Occipital lobe (tissue), 2 donors: ENCODE results near the gene IYD. TPM values are rescaled to one million over a fixed set of nuclear protein-coding genes. Genes with fewer than 3 reads are reported as not detected.
"Not testable (repeated sequence)": the region's sequence is repeated elsewhere in the genome, so short reads cannot be mapped to it uniquely, and the experiment has no call there.

Experiments used
- DNase-seq: peaks from one replicate; lab custom pipeline; 2025; lab: John Stamatoyannopoulos, UW
- total RNA-seq: library from RNA; depleted of rRNA; stranded (reverse); fragments of >200 nt; gene quantifications from one replicate; pipeline ENCODE4 v1.2.3, GENCODE V29; 2014

IYD gene
- total RNA-seq, 1 donor from 2014 or later: not detected

DNA sequence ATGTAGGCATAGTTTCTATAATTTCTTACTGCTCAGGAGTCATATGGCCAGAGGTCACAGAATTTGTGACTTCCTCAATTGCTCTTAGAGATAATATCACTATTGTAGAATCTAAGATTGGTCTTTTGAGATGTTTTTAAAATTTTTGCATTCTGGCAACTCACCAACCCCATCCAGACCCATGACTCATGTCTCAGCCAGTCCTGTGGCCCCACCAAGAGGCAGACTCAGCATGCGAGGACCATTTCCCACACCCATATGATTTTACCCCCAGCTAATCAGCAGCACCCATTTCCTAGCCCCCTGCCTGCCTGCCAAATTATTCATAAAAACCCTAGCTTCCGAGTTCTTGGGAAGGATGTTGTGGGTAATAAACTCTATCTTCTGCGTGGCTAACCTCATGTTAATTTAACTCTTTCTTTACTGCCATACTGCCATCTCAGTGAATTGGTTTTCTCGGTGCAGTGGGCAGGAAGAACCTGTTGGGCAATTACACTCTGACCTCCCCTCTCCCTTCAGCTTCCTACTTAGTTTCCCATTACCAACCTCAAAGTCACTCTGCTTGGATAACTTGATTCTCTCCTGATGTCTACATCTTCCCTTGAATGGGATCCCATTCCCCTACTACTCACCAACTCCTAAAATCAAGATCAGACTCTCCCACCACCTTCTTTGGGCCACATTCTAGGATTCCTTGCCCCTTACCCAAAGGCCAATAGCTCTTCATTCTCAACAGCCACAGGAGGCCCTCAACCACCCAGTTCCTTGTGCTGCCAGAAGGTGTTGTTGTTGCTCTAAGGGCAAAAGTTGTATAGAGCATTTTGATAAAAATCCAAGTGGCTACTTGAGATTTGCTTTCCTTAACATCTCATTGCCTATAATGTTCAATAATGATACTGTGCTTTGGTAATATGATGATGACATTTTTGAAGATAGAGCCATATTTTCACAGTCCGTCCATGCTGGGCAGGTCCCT is 16.2 kb upstream of the IYD start:
- DNase-seq: no peak

DNA sequence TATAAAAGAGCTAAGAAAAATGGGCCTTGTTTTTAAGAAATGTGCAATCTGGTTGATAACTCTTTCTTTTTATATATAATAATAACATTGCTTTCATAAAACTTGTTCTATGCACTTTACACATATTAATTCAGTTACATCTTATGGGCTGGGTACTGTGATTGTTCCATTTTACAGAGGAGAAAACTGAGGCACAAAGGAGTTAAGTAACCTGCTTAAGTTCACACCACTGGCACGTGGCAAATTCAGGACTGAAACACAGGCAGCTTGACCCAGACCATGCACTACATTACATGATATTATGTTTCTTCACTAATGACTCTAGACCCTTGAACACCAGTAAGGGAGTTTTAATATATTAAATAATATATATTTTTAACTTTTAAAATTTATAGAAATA is 15.4 kb upstream of the IYD start:
- no peak for DNase-seq

DNA sequence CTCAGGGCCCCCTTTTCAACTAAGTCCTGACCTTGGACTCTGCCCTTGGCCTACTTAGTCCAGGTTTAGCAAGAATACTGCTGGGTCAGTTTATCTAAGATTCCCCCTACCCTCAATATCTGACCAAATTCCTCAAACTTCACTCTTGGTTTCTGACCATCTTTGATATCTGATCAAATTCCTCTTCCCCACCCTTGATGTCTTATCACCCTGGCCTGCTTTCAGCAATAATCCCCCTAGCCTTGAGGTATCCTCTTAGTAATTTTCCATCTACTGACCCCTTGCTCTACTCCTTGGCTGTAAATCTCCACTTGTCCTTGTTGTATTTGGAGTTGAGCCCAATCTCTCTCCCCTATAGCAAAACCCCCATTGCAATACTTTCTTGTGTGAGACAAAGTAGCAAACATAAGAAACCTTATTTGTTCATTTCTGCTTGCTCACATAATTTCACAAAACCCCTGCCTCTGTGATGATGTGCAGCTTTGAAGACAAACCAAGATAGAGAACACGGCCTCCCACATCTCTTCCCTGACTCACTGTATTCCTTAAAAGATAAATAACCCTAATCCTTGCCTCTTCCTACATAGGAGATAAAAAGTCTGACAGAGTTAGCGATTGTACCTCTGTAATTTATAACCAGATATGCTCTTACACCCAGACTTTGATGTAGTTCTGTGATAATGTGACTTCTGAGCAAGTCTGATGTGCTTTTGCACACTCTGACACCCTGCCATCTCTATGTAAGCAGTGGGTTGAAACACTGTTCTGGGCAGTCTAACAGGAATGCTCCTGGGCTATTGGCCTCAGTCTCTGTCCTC is 13.8 kb upstream of the IYD start:
- no peak for DNase-seq

DNA sequence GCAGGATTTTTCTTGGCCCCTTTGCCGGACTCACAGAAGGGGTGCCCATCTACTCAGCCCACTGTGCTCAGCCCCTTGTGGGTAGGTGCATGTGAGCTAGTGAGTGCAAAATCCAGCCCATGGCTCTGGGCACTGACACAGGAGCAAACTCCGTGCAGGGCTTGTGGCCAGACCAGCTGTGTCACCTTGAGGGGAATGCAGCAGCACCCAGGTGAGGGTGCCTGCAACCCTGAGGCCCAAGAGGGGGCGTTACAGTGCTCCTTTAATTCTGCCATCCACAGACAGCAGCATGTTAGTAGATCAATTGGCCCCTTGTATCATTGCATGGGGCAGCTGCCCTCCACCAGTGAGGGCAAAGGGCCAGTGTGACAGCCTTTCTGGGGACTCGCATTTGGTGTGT is 12.9 kb upstream of the IYD start:
- no peak for DNase-seq

DNA sequence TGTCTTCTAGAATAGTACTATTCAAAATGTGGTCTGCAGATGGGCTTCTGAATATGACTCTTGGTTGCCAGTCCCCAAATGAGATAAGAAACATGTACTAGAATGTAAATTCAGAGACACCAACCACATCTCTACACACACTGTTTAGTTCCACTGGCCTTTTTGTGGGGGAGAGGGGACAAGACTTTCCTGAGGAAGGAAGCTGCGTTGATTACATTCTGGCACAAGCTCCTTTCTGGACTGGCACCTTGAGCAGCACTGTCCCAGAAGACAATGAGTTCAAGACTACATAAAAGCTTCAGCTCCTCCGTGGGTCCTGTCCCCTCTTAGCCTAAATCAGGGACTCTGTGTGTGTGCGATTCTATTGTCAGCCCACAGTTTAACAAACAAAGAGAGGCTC is 6.9 kb upstream of the IYD start:
- no peak for DNase-seq

DNA sequence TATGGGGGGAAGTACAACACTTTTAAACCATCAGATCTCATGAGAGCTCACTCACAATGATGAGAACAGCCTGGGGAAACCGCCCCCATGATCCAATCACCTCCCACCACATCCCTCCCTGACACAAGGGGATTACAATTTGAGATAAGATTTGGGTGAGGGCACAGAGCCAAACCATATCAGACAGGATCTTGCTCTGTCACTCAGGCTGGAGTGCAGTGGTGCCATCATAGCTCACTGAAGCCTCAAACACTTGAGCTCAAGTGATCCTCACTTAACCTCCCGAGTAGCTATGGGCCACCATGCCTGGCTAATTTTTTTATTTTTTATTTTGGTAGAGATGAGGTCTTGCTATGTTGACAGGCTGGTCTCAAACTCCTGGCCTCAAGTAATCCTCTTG is 5.1 kb upstream of the IYD start:
- DNase-seq: no peak

DNA sequence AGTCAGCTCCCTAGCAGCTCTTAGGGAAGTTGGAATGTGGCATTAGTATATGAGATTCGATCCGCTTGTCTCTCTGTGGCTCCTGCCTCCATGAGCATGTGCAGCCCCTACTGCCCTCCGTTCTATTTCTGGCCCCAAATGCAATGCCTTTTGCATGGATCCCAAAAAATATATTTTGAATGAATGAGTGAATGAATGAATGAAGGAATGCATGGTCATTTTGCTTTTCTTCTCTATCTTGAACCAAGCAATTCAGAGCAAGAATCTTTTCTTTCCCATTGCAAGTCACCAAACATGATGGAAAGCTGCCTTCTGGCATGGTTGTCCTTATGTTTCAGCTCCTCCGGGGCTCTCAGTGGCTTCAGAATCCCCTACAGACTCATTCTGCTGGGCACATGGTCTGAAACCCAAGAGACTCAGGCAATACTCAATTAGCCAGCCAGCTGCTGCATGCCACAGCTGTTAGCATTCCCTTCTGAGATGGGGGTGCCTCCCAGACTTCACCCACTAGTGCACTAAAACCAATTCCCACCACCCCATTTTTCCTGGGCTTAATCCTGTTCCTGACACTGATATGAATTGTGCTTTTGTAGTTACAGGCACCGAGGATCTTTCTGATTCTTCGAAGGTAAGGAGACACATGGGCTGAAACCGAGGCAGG is 2.6 kb upstream of the IYD start:
- DNase-seq: no peak

DNA sequence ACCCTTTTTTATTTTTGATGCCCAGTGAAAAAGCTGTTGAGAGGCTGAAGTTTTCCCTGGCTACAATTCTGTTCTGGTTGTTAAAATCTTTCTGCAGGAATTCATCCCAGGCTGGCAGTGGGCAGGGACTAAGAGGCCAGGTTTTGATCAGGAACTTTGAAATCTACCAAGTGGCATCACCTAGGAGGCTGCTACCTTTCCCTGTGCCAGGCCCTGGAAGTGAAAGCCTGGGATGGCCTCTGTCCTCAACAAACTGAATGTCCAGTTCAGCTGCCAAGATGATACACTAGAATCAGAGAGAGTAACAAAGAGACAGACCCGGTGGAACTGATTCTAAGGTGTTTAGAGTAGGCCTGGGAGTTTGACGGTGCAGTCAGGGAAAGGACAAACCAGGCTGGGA is 596 bp downstream of the IYD start:
- DNase-seq: no peak

DNA sequence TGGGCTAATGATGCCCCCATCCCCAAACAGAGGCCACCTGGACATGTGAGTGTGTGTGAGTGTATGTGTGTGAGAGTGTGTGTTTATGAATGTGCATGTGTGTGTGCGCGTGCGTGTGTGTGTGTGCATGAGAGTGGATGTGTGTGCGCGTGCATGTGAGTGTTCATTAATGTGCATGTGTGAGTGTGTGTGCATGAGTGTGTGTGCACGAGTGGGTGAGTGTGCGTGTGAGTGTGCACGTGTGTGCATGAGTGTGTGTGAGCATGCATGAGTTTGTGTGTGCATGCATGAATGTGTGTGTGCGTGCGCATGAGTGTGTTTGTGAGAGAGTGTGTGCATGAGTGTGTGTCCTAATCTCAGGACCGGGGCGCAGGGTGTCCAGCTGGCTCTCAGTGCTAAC is 1.3 kb downstream of the IYD start:
- no peak for DNase-seq

DNA sequence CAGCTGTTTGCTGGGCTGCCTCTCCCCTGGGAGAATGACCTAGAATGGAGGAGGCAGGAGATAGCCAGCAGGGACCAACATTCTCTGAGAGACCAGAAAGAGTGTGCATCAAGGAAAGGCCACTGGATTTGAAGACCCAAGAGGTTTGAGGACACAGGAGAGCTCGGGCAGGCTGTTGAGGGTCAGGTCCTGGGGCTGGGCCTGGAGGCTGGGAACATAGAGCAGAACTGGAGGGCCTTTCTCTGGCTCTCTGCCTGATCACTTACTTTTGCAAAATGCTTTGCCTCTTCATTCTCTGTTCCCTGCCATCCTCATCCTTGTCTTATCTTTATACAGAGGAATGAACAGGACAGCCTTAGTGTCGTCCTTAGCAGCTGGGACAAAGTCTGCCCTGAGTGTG is 2.5 kb downstream of the IYD start:
- no peak for DNase-seq

DNA sequence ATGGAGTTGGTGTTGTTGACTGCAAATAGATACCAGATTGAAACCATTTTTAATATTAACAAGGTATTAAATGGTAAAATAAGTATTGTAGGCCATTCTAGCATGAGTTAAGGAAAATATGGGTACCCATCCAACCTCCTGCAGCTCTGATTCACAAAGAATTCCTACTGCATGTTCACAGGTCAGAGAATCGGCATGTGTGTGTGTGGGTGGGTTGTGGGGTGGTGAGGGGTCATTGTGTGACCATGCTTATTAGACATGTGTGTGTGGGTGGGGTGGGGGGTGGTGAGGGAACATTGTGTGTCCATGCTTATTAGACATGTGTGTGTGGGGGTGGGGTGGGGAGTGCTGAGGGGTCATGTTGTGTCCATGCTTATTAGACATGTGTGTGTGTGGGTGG is 3.2 kb downstream of the IYD start:
- no peak for DNase-seq

DNA sequence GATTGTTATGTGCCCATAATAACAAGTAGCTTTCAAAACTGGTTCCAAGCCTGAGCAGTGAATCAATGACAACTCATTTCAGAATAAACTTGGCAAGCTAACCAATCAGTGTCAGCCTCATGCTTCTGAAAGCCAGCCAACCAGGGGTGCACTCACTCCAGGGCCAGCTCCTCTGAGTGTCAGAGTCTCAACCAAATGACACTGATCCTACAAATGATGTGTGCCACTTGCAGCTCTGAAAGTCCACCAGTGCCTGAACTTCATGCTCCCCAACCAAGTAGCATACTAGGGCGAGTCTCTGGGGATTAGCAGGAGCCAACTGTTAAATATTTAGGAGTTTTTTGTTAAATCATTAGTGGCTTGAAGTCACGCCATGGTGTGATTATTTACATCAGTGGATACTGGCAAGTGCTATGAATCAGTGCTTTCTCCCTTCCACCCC is 4.5 kb downstream of the IYD start:
- DNase-seq: no peak

DNA sequence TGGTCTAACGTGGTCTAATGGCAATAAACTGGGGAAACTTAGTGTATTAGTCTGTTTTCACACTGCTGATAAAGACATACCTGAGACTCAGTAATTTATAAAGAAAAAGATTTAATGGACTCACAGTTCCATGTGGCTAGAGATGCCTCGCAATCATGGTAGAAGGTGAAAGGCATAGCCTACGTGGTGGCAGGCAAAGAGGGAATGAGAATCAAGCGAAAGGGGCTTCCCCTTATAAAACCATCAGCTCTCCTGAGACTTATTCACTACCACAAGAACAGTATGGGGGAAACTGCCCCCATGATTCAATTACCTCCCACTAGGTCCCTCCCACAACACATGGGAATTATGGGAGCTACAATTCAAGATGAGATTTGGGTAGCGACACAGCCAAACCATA is 5.5 kb downstream of the IYD start:
- DNase-seq: not testable (repeated sequence)

DNA sequence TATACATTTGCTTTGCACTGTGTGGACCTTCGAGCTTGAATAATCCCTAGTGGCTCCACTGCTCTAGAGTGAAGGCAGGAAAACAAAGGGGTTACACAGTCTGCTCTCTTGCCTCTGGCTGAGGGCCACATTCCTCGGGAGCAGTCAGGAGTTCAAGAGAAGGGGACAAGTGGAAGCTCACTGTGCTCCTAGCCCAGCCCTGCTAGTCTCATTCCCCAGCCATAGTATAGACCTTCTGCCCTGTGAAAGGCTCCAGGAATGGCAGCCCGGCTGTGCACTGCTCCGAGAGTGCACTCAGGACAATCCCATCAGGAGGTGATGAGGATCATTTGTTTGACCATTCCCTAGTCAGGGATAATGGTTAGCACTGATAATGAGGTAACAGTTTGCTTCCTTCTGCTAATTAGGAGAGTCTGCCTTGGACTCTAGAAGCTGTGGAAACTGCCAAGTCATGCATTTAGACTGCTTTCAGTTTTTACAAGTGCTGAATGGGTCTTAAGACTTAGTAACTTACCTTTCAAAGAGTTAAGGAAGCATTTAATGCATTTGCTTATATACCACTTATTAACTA is 8.5 kb downstream of the IYD start:
- no peak for DNase-seq

DNA sequence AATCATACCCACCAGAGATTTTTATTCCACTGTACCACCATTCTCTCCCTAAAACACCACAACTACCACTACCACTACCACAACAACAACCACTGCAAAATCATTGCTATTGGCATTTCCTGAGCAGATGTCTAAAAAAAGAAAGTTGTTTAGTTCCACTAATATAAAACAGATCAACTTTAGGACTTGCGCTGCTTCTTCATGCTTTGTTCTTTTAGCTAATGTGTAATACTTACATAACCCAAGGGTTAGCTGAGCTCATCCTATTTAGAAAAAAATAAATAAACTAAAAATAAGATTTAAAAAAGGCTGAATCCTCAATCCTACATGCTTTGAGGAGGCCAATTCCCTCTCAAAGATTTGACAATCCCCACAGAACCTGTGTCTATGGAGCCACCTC is 11.4 kb downstream of the IYD start:
- no peak for DNase-seq

DNA sequence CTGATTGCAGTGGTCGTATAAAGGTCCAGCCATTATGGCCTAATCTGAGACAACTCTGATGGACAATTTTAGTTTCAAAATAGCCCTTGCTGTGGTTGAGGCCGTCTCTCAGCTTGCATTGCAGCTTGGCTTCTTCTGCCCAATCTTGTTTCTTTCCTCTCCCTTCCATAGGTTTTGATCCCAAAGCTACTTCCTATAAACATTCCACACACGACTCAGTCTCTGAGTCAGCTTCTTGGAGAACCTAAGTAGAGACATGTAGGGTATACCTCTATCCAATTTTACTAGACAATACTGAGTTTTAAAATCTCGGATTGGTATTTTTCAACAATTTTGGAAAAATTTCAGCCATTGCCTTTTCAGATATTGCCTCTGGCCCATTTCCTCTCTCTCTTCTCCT is 13.4 kb downstream of the IYD start:
- no peak for DNase-seq

DNA sequence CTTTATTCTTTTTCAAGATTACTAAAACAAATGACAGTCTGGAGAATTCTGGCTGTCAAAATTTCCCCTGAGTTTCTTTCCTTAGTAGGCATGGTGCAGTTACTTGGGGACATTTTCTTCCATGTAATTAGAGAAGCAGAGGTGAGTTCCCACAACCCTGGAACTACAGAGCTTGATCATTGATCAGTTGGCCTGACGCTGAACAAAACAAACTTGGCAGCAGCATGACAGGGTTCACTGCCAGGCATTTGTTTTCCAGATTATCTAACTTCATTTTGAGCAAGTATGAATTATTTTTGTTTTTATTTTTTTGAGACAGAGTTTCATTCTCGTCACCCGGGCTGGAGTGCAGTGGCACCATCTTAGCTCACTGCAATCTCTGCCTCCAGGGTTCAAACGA is 22.6 kb downstream of the IYD start:
- no peak for DNase-seq

DNA sequence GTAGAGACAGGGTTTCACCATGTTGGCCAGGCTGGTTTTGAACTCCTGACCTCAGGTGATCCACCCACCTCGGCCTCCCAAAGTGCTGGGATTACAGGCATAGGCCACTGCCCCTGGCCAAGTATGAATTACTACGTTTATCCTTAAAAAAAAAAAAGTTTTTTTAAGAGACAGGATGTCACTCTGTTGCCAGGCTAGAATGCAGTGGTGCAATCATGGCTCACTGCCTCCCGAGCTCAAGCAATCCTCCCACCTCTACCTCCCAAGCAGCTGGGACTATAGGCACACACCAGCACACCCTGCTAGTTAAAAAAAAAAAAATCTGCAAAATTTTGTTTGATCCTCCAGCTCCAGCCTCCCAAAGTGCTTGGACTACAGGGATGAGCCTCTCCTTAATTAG is 23.1 kb downstream of the IYD start:
- no peak for DNase-seq

DNA sequence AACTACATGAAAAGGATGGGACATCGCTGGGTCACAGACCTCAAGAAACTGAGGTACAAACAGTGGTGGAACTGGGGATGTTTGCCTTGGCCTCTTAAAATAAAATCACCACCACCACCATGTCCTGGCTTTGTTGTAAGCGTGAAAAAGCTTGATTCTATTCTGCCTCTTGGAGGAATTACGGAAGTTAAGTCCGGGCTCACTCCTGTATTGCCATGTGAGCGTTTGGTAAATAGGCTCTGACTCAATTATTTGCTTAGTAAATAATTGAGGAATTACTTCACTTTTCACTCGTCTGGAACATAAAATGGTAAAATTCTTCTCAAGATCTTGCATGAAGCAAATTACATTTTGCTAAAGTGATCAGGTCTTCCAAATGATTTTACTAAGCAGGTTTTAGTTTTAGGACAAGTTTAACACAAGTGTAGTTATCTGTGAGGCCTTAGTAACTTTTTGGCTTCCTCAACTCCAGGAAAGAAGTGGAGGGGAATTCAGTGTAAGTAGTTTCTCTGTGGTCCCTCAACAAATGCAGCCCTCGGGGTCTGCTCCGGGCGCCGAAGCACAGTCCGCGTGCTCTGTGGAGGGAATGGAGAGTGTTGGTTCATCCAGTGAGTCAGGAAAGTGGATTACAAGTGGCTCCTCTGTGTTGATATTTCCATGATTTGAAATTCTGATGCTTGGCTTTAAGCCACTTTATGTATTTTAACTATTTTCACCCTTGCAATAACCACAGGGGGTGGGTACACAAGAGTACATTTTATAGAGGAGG is 23.8 kb downstream of the IYD start:
- no peak for DNase-seq

DNA sequence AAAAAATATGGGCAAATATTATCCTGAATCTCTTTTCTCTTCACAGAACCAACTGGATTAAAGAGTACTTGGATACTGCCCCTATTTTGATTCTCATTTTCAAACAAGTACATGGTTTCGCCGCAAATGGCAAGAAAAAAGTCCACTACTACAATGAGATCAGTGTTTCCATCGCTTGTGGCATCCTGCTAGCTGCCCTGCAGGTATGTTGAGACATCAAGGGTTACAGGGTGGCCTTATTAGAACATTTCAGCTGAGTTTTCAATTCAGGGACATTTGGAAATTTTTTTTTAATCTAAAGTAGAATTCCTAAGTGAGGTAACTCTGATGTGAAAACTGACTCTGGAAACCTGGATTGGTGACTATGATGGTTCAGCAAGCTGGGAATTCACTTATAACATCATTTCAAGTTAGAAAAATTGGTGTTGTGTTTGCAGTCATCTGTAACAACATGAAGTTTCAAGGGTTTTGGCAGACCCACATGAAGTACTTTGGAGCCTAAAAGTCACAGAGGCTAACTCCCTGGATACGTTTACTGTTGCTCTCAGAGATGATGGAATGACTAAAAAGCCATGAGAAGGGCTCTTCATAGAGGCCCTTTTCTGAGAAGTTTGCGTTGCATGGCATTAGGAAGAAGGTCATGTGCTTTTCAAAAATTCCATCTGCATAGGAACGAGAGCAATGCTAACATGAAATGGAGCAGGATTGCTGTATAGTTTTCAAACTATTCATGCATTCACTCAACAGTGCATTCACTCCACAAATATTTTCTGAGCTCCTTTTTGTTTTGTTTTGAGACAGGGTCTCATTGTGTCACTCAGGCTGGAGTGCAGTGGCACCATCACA is 25.5 kb downstream of the IYD start:
- no peak for DNase-seq
